HFF-Myc (cell line): ENCODE data around the gene SYNDIG1.

Experiments
- DNase-seq: peaks from one replicate; pipeline ENCODE4 v3.0.0-alpha.2; 2011; ENCODE audit warnings: low read depth; ENCODE audit errors: extremely low read depth
- H3K4me3 ChIP-seq: replicated peaks from 2 replicates; pipeline ENCODE4 v1.5.1; 2011; ENCODE audit warnings: low read depth, mild to moderate bottlenecking, control low read depth, low read length
- TF ChIP-seq, protein P1 (sequence below): IDR thresholded peaks from 2 replicates; pipeline ENCODE4 v1.5.1; 2012; ENCODE audit warnings: mild to moderate bottlenecking, low read depth, low read length, control low read depth; ENCODE audit errors: missing control alignments

SYNDIG1 gene

GRCh38 chr20:24578567-24579415, 109.4 kb downstream of the SYNDIG1 start:
- H3K4me3 ChIP-seq = no peak overlapping the region
- TF ChIP-seq, protein P1, sequence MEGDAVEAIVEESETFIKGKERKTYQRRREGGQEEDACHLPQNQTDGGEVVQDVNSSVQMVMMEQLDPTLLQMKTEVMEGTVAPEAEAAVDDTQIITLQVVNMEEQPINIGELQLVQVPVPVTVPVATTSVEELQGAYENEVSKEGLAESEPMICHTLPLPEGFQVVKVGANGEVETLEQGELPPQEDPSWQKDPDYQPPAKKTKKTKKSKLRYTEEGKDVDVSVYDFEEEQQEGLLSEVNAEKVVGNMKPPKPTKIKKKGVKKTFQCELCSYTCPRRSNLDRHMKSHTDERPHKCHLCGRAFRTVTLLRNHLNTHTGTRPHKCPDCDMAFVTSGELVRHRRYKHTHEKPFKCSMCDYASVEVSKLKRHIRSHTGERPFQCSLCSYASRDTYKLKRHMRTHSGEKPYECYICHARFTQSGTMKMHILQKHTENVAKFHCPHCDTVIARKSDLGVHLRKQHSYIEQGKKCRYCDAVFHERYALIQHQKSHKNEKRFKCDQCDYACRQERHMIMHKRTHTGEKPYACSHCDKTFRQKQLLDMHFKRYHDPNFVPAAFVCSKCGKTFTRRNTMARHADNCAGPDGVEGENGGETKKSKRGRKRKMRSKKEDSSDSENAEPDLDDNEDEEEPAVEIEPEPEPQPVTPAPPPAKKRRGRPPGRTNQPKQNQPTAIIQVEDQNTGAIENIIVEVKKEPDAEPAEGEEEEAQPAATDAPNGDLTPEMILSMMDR = no peak
- no peak for DNase-seq

DNA sequence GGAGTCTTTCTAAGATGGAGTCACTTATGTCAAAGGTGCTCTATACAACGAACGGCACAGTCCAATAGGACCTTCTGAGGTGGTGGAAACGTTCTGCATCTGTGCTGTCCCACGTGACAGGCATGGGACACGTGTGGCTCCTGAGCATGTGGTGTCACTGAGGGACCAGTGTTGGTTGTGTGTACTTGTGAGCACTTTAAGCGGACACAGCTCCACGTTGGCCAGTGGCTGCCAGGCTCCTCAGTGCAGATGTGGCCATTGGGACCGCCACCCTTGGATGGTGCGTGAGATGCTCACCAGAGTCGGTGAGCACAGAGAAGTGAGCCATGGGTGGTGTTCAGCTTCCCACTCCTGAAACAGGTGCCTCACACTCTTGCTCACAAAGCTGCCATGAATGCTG, 110.0 kb downstream of the SYNDIG1 start:
- TF ChIP-seq, protein P1 = no peak
- H3K4me3 ChIP-seq = no peak overlapping the region
- no peak for DNase-seq

DNA sequence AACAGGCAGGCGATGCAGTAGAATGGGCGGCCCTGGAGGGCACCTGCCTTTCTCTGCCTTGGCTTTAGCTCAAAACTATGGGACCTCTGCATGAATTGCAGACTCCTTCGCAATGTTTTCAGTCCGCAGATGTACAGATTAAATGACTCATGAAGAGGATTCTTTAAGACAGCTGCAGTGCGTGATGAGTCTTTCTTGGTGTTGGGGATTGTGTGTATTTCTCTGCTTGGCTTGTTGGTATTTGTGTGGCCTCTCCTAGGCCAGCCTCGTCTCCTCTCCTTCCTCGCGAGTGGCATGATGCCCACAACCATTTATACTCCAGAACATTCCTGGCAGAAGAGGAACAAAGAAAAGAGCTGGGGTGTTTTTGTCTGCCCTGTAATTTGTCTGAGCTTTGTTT, 110.6 kb downstream of the SYNDIG1 start:
- no peak for DNase-seq
- no peak overlapping the region for H3K4me3 ChIP-seq
- TF ChIP-seq, protein P1 = no peak

DNA sequence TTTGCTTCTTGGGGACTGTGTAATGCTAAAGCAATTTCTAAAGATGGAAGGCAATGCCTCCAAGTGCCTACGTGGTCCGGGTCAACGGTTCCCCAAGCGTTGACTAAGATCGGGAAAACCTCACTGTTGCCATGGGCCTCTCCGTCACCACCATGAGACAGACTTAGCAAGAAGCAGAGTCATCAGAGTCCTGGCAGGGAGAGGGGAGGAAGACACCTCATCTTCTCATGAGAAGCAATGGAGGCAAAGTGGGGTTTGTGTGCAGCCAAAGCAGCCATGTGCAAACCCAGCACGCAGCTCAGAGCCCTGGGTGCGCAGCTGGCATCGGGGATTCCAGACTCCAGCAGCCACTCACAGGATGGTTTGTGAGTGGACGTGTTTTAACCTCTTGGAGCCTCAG, 111.4 kb downstream of the SYNDIG1 start:
- TF ChIP-seq, protein P1 = no peak
- no peak overlapping the region for H3K4me3 ChIP-seq
- no peak for DNase-seq

- DNase-seq = no peak
- no peak overlapping the region for H3K4me3 ChIP-seq
- TF ChIP-seq, protein P1 = no peak
Observed at GRCh38 chr20:24581443-24582170, 112.2 kb downstream of the SYNDIG1 start.

DNA sequence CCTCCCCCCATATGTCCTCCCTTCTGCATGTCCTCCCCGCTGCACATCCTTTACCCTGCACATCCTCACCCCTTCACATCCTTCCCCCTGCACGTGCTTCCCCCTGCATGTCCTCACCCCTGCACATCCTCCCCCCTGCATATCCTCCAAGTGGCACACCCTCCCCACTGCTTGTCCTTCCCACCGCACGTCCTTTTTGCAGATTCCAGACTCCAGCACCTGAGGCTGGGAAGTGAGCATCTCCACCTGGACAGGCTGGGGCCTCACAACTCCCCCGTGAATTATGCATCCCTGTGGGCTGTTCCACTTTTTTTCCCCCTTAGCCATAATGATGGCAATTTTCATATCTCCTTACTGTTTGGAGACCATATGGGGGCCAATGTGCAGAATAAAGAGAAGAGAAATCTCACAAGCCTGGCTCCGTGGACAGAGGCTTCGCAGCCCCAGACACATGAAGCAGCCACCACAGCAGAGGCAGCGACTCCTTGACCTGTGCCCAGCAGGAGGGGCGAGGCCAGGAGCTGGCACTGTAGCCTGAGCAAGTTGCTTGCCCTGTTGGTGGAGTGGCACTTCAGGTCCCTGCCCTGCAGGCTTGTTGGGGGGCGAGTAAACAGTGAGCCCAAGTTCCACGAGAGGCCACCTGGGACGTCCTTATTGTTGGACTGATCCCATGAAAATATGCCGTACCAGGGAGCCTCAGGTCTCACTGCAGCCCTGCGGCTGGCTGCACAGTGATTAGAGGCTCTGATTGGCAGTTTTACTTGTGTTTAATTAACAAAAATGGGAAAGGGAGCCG, 113.1 kb downstream of the SYNDIG1 start:
- TF ChIP-seq, protein P1 = no peak
- DNase-seq = no peak

More for the DNA sequence above, 113.1 kb downstream of the SYNDIG1 start:
- no peak overlapping the region for H3K4me3 ChIP-seq
